WERI-Rb-1 (cell line): ENCODE data around the gene FTO.

Source experiments
- DNase-seq: peaks from one replicate; pipeline ENCODE4 v3.0.0-alpha.2; 2020
- H3K27ac ChIP-seq: fragments of 250-450 bp; sonication (Bioruptor Pico); 2 replicates; pipeline ENCODE4 v1.5.1; 2020; ENCODE audit warnings: mild to moderate bottlenecking, moderate library complexity
- H3K27me3 ChIP-seq: fragments of 250-450 bp; sonication (Bioruptor Pico); 2 replicates; pipeline ENCODE4 v1.5.1; 2021; ENCODE audit warnings: mild to moderate bottlenecking, low read depth, moderate library complexity; ENCODE audit not compliant: insufficient read depth, severe bottlenecking
- H3K36me3 ChIP-seq: fragments of 250-450 bp; sonication (Bioruptor Pico); 2 replicates; pipeline ENCODE4 v1.5.1; 2020; ENCODE audit warnings: mild to moderate bottlenecking, moderate library complexity
- H3K4me3 ChIP-seq: 2 replicates; pipeline ENCODE4 v1.5.1; 2011; ENCODE audit warnings: low read depth, mild to moderate bottlenecking, control low read depth, low read length
- H3K9me3 ChIP-seq: fragments of 250-450 bp; sonication (Bioruptor Pico); 2 replicates; pipeline ENCODE4 v1.5.1; 2021; ENCODE audit warnings: mild to moderate bottlenecking, moderate library complexity; ENCODE audit not compliant: severe bottlenecking
- CTCF ChIP-seq: IDR thresholded peaks from 2 replicates; pipeline ENCODE4 v1.5.1; 2011; ENCODE audit warnings: low read depth, mild to moderate bottlenecking, control low read depth, inconsistent platforms, low read length

The FTO gene

GRCh38 chr16:53787423-53787822 lies 83.5 kb downstream of the FTO start:
- Histone ChIP-seq H3K27me3 (no peaks in the 10 kb centered on the region), H3K36me3 (no peaks in the 10 kb centered on the region), H3K9me3 (no peaks in the 10 kb centered on the region), H3K27ac (no peak overlapping the region), H3K4me3 (no peak overlapping the region)
- no peak for TF ChIP-seq CTCF
- DNase-seq, result no peak

- Histone ChIP-seq H3K27me3 (no peaks in the 10 kb centered on the region), H3K4me3 (no peak overlapping the region), H3K36me3 (no peaks in the 10 kb centered on the region), H3K9me3 (no peaks in the 10 kb centered on the region), H3K27ac (no peak overlapping the region)
- DNase-seq, result no peak
- no peak for TF ChIP-seq CTCF
Measured at GRCh38 chr16:53789137-53789536, 85.2 kb downstream of the FTO start.

- Histone ChIP-seq H3K4me3 (no peak overlapping the region), H3K9me3 (no peaks in the 10 kb centered on the region), H3K27ac (no peak overlapping the region), H3K36me3 (no peaks in the 10 kb centered on the region), H3K27me3 (no peaks in the 10 kb centered on the region)
- no peak for TF ChIP-seq CTCF
- DNase-seq, result no peak
Measured at GRCh38 chr16:53792161-53792951, 88.4 kb downstream of the FTO start.

- H3K27me3 ChIP-seq, result no peaks in the 10 kb centered on the region
- DNase-seq, result no peak
- no peaks in the 10 kb centered on the region for H3K36me3 ChIP-seq
- no peak overlapping the region for H3K4me3 ChIP-seq
- H3K9me3 ChIP-seq, result peaks cover 3% of the 10 kb centered on the region
- no peak overlapping the region for H3K27ac ChIP-seq
- TF ChIP-seq CTCF, result no peak
Measured at GRCh38 chr16:53803451-53803850, 99.5 kb downstream of the FTO start.

- H3K4me3 ChIP-seq, result no peak overlapping the region
- no peak overlapping the region for H3K27ac ChIP-seq
- peaks cover 3% of the 10 kb centered on the region for H3K9me3 ChIP-seq
- no peaks in the 10 kb centered on the region for H3K27me3 ChIP-seq
- DNase-seq, result no peak
- no peaks in the 10 kb centered on the region for H3K36me3 ChIP-seq
- no peak for TF ChIP-seq CTCF
Measured at GRCh38 chr16:53803998-53804397, 100.0 kb downstream of the FTO start.

GRCh38 chr16:53804467-53804866 lies 100.5 kb downstream of the FTO start:
- H3K27ac ChIP-seq, result no peak overlapping the region
- peaks cover 3% of the 10 kb centered on the region for H3K9me3 ChIP-seq
- DNase-seq, result no peak
- H3K27me3 ChIP-seq, result no peaks in the 10 kb centered on the region
- no peak overlapping the region for H3K4me3 ChIP-seq
- no peaks in the 10 kb centered on the region for H3K36me3 ChIP-seq
- TF ChIP-seq CTCF, result no peak
